Memory B cell (primary cell): ENCODE measurements around the gene DDX39A.
"Not testable (repeated sequence)": the region's sequence is repeated elsewhere in the genome, so short reads cannot be mapped to it uniquely, and the experiment has no call there.

Experiments
- ATAC-seq: fragments of 150-1000 bp; cut with Tn5 transposase; 2 replicates; pipeline ENCODE4 v1.10.0; 2021; ENCODE audit warnings: low read depth, mild to moderate bottlenecking, moderate library complexity
- DNase-seq, 2 donors: peaks; one replicate each; pipeline ENCODE4 v3.0.0; 2022; ENCODE audit warnings: low spot score in 2 of 2
- H3K27ac Mint-ChIP-seq: one replicate; pipeline ENCODE4 v1.8.0; 2022; ENCODE audit warnings: mild to moderate bottlenecking, moderate library complexity, mixed read lengths
- H3K27me3 Mint-ChIP-seq: one replicate; pipeline ENCODE4 v1.8.0; 2022; ENCODE audit warnings: mixed read lengths
- H3K36me3 Mint-ChIP-seq: one replicate; pipeline ENCODE4 v1.8.0; 2022; ENCODE audit warnings: mild to moderate bottlenecking, mixed read lengths
- H3K4me1 Mint-ChIP-seq: one replicate; pipeline ENCODE4 v1.8.0; 2022; ENCODE audit warnings: mixed read lengths
- H3K4me3 Mint-ChIP-seq: one replicate; pipeline ENCODE4 v1.8.0; 2022; ENCODE audit warnings: mild to moderate bottlenecking, moderate library complexity, mixed read lengths
- H3K9me3 Mint-ChIP-seq: one replicate; pipeline ENCODE4 v1.8.0; 2022; ENCODE audit warnings: mixed read lengths

The DDX39A gene

DNA sequence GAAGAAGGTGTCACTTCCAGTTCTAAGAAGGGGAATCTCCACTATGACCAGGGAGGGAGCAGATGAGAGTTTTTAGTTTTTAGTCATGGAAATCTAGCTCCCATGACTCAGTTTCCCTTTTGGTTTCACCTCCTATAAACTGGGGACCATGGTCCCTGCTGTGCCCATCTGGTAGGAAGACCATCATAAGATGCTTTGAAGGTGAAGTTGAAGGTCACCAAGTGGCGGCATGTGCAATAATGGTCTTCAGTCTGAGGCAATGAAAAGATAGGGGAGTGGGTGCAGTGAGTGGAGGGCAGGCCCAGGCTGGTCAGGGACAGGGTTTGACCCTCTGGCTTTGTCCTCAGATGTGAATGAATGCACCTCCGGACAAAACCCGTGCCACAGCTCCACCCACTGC lies 22.4 kb downstream of the DDX39A start:
- not testable (repeated sequence) for DNase-seq, H3K4me3 Mint-ChIP-seq, H3K4me1 Mint-ChIP-seq, H3K27me3 Mint-ChIP-seq, H3K9me3 Mint-ChIP-seq, ATAC-seq
- Mint-ChIP-seq H3K36me3 (peaks cover 23% of the 10 kb centered on the region), H3K27ac (peak overlapping the region; percentile 51)

DNA sequence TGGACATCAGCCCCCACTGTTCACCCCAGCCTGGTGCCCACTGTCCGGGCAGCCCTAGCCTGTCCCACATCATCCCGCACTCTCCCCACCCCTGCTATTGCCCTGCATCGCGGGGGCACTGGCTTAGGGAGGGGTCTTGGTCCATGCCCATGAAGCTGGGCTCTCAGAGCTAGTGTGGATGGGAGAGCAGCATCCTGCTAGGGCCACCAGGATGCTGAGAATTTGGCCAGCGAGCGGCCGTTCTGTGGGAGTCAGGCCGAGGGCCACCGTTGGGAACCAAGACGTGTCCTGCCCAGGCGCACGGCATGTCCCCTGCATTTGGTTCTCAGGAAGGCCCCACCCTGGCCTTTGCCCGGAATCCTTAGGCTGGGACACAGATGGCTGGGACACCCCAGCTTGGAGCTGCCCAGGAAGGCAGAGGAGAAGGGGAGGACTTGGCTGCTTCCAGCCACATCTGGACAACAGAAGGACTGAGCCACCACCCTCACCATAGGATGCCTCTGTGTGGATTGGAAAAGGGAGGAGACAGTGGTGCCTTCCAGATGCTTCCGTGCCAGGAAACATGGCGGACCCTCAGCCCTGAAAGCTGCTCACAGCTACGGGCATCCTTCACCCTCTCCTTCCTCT lies 23.3 kb downstream of the DDX39A start:
- no peaks in the 10 kb centered on the region for H3K27me3 Mint-ChIP-seq
- H3K27ac Mint-ChIP-seq: peak overlapping the region; percentile 51
- no peak overlapping the region for H3K4me3 Mint-ChIP-seq
- DNase-seq: no peak
- H3K36me3 Mint-ChIP-seq: peaks cover 22% of the 10 kb centered on the region
- H3K9me3 Mint-ChIP-seq: no peaks in the 10 kb centered on the region
- H3K4me1 Mint-ChIP-seq: peaks cover 4% of the 10 kb centered on the region
- ATAC-seq: peak; percentile 8

- H3K27me3 Mint-ChIP-seq: no peaks in the 10 kb centered on the region
- peaks cover 2% of the 10 kb centered on the region for H3K4me1 Mint-ChIP-seq
- no peak overlapping the region for H3K4me3 Mint-ChIP-seq
- no peaks in the 10 kb centered on the region for H3K9me3 Mint-ChIP-seq
- peak overlapping the region; percentile 50 for H3K27ac Mint-ChIP-seq
- no peak for DNase-seq
- H3K36me3 Mint-ChIP-seq: peaks cover 25% of the 10 kb centered on the region
- peak; percentile 12 for ATAC-seq
Measured at GRCh38 chr19:14395262-14395661, 23.9 kb downstream of the DDX39A start.

DNA sequence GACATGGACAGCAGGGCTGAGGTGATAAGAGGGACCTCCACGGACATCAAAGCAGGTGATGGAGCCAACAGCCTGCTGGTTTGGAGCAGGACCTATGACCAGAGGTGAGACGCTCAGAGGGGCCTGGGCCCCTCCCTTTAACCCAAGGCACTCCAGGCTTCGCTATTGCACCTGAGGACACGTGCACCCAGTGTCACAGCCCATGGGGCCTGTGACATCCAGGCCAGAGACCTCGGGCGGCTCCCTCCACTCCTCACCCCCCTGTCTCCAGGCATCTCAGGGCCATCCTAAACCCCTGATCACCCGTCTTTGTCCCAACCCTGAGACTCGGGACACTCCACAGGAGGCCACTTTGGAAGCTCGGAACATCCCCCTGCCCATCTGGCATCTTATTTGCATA lies 25.0 kb downstream of the DDX39A start:
- H3K4me3 Mint-ChIP-seq: no peak overlapping the region
- no peaks in the 10 kb centered on the region for H3K27me3 Mint-ChIP-seq
- H3K4me1 Mint-ChIP-seq: peaks cover 2% of the 10 kb centered on the region
- peak overlapping the region; percentile 49 for H3K27ac Mint-ChIP-seq
- ATAC-seq: peak; percentile 3
- no peak for DNase-seq
- H3K36me3 Mint-ChIP-seq: peaks cover 29% of the 10 kb centered on the region
- no peaks in the 10 kb centered on the region for H3K9me3 Mint-ChIP-seq

DNA sequence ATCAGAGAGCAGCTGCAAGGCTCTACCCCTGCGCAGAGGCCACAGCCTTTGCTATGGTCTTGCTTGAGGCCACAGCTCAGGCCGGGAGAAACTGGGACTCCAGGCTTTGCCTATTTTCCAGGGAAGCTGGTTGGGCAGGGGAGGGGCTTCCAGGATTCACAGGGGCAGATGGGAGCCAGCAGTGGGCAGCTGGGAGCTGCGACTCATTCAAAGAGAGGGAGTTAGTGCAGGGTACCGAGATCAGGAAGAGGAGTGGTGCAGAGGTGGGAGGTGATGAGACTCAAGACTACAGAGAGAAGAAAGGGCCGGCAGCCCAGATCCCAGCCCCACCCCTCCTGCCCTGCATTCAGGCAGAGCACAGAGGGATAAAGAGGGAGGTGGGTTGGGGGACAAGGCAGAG lies 25.8 kb downstream of the DDX39A start:
- peaks cover 32% of the 10 kb centered on the region for H3K36me3 Mint-ChIP-seq
- DNase-seq (no peak), ATAC-seq (peak; percentile 4)
- H3K9me3 Mint-ChIP-seq: no peaks in the 10 kb centered on the region
- peaks cover 7% of the 10 kb centered on the region for H3K4me1 Mint-ChIP-seq
- H3K27ac Mint-ChIP-seq: peak overlapping the region; percentile 49
- H3K27me3 Mint-ChIP-seq: no peaks in the 10 kb centered on the region
- H3K4me3 Mint-ChIP-seq: no peak overlapping the region

DNA sequence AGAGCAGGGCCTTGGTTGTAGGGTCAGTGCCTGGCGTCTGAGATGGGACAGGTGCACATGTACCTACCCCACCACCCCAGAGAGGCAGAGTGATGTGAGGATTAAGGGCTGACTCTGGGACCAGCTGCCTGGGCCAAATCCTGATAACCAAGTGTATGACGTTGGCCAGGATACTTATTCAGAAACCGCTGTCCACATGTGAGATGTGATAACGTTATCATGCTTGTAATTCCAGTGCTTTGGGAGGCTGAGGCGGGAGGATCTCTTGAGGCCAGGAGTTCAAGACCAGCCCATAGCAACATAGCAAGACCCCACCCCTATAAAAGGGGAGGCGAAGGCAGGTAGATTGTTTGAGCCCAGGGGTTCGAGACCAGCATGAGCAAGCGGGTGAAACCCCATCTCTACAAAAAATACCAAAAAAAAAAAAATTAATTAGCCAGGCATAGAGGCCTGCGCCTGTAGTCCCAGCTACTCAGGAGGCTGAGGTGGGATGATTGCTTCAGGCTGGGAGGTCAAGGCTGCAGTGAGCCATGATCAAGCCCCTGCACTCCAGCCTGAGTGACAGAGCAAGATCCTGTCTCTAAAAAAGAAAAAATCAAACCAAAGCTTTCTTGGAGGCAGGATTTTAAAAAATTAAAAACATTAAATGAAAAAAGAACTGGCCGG lies 27.9 kb downstream of the DDX39A start:
- DNase-seq (no peak), ATAC-seq (no peak)
- Mint-ChIP-seq H3K27me3 (no peaks in the 10 kb centered on the region), H3K4me3 (no peak overlapping the region), H3K27ac (peak overlapping the region; percentile 81), H3K4me1 (peaks cover 7% of the 10 kb centered on the region), H3K9me3 (no peaks in the 10 kb centered on the region), H3K36me3 (peaks cover 26% of the 10 kb centered on the region)

DNA sequence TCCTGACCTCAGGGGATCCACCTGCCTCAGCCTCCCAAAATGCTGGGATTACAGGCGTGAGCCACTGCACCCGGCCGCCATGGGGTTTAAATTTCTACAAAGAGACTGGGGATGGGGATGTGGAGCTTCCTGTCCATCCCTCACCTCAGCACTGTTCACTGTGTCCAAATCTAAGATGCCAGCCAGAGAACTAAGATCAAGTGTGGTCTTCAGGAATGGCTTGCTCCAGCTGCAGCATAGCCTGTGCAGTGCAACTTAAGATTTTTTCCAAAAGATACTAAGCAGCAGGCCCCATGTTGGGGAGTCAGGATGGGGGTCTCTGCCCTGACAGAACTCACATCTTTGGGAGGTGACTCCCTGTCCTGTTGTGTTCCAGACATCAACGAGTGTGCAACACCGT lies 28.6 kb downstream of the DDX39A start:
- H3K36me3 Mint-ChIP-seq: peaks cover 26% of the 10 kb centered on the region
- no peaks in the 10 kb centered on the region for H3K9me3 Mint-ChIP-seq
- H3K27ac Mint-ChIP-seq: peak overlapping the region; percentile 81
- H3K4me1 Mint-ChIP-seq: peaks cover 7% of the 10 kb centered on the region
- no peak overlapping the region for H3K4me3 Mint-ChIP-seq
- ATAC-seq (no peak), DNase-seq (no peak)
- no peaks in the 10 kb centered on the region for H3K27me3 Mint-ChIP-seq

DNA sequence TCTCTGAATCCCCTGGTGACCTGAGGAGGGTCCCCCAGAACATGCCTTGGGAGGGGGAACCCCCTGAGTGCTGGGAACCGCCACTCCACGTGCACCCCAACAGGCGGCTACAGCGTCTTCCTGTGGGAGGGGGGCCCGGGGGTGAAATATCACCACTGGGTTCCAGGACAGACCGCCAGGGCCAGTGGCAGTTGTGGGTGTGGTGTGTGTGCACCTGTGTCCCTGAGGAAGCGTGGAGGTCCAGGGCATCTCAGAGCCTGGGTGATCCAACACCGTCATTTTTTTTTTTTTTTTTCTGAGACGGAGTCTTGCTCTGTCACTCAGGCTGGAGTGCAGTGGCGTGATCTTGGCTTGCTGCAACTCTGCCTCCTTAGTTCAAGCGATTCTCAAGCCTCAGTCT lies 33.6 kb downstream of the DDX39A start:
- no peaks in the 10 kb centered on the region for H3K9me3 Mint-ChIP-seq
- H3K27ac Mint-ChIP-seq: peak overlapping the region; percentile 90
- no peaks in the 10 kb centered on the region for H3K27me3 Mint-ChIP-seq
- H3K4me3 Mint-ChIP-seq: peak overlapping the region; percentile 86
- peaks cover 9% of the 10 kb centered on the region for H3K36me3 Mint-ChIP-seq
- H3K4me1 Mint-ChIP-seq: peaks cover 22% of the 10 kb centered on the region
- ATAC-seq (no peak), DNase-seq (peak in 1 of 2 donors; percentile 34)

DNA sequence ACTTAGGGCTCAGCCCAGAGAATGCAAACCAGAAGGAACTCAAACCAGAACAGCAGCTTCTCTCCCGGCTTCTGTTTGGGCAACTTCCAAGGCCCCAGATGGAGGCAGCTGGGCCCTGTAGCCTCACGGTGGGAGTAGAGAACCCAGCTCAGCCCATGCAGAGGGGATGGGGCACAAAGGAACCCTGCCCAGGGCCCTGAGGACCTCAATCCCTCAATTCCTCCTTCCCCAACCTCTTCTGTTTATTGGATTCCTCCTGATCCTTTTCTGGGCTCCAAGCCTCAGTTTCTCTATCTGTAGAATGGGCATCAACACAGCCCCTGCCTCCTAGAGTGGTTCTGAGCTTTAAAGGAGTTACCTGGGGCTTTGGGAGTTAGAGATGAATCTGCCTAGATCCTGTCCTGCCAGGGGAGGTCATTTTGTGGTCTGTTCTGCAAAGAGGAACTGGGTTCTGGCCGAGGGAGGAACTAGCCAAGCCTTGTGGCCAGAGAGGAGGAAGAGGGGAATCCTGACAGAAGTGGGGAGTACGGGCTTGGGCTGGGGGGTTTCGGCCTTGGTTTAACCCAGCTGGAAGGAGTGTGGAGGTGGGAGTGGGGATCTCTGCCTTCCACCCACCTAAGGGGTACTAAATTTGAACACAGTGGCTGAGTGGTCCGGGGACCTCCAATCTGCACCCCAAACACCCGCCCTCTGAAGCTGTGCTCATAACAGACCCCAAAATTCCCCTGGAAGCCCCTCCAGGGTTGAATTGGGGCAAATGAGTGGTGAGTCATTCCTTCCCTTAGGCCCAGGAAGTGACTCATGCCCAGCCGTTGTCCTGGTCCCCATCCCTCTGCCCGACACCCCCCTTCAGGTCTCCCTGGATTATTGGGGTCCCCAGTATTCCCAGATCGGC lies 35.2 kb downstream of the DDX39A start:
- peaks cover 4% of the 10 kb centered on the region for H3K36me3 Mint-ChIP-seq
- no peaks in the 10 kb centered on the region for H3K9me3 Mint-ChIP-seq
- H3K27ac Mint-ChIP-seq: peak overlapping the region; percentile 90
- peak overlapping the region; percentile 86 for H3K4me3 Mint-ChIP-seq
- DNase-seq (peak in 1 of 2 donors; percentile 38), ATAC-seq (no peak)
- peaks cover 24% of the 10 kb centered on the region for H3K4me1 Mint-ChIP-seq
- H3K27me3 Mint-ChIP-seq: no peaks in the 10 kb centered on the region

GRCh38 chr19:14381689-14382474 lies 37.3 kb downstream of the DDX39A start:
- Mint-ChIP-seq H3K4me1 (peaks cover 27% of the 10 kb centered on the region), H3K36me3 (no peaks in the 10 kb centered on the region), H3K27ac (peak overlapping the region; percentile 90), H3K4me3 (peak overlapping the region; percentile 94), H3K27me3 (no peaks in the 10 kb centered on the region), H3K9me3 (no peaks in the 10 kb centered on the region)
- DNase-seq: peak; percentile 67 to 81
- peak; percentile 63 for ATAC-seq

DNA sequence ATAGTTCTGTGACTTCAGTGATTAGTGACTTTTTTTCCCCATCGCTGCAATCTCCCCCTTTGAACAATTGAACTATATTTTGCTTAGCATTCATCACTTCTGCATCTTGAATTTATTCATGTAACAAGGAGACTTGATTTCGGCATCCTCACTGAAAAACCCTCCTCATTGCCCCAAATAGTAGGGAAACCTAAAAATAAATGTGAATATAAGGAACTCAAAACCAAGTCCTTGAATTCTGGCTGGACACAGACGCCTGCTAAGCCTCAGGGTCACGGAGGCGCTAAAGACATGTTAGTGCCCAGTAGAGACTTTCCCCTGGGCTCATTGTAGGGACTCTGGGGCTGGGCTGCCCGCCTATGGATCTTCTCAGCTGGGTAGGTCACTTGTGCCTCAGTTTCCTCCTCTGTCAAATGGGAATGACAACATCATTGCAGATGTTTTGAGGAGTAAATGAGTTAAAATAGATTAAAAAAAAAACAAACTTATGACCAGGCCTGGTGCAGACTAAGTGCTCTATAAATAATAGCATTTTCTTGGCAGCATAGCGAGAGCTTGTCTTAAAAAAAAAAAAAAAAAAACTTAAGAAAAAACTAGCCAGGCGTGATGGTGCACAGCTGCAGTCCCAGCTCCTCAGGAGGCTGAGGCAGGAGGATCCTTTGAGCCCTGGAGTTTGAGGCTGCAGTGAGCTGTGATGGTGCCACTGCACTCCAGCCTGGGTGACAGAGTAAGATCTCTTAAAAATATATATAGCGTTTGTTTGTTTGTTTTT lies 39.7 kb downstream of the DDX39A start:
- Mint-ChIP-seq H3K4me3 (no peak overlapping the region), H3K27ac (peak overlapping the region; percentile 90)

DNA sequence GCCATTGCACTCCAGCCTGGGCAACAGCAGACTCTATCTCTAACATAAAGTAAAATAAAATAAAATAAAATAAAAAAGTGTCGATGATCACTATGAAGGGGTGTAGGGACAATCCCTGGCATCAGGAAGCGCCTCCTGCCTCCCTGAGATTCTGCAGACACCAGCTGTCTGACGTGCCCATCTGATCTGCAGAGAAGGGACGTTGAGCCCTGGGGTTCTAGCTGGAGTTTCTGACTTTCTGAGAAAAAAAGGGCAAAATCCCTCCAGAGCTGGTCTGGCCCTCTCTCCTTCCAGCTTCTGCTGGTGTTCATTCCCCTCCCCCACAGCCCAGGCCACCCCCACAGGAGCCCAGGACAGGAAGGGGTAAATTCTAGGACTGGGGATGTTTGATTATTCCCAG lies 40.3 kb downstream of the DDX39A start:
- no peaks in the 10 kb centered on the region for H3K27me3 Mint-ChIP-seq
- ATAC-seq: no peak
- peak overlapping the region; percentile 90 for H3K27ac Mint-ChIP-seq
- H3K4me1 Mint-ChIP-seq: peaks cover 24% of the 10 kb centered on the region
- no peaks in the 10 kb centered on the region for H3K9me3 Mint-ChIP-seq
- no peak overlapping the region for H3K4me3 Mint-ChIP-seq
- no peaks in the 10 kb centered on the region for H3K36me3 Mint-ChIP-seq
- DNase-seq: no peak

More for the DNA sequence above, 39.7 kb downstream of the DDX39A start:
- Mint-ChIP-seq H3K27me3 (no peaks in the 10 kb centered on the region), H3K36me3 (no peaks in the 10 kb centered on the region), H3K9me3 (no peaks in the 10 kb centered on the region), H3K4me1 (peaks cover 27% of the 10 kb centered on the region)
- DNase-seq (no peak), ATAC-seq (no peak)

DNA sequence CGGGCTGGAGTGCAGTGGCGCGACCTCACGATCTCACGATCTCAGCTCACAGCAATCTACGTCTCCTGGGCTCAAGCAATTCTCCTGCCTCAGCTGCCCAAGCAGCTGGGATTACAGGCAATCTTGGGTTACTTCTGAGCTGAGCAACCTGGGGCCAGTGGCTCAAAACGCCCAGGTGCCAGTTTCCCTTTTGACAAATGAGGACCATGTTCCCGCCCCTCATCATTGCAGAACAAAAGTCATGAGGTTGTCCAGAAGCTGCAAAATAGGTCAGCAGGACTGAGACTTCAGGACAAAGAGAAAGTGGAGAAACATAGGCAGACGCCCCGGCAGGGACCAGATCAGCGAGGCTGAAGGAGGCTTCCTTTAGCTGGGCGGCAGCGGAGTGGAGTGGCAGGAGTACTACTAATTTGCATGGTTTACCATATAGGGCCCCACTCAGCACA lies 41.2 kb downstream of the DDX39A start:
- Mint-ChIP-seq H3K27me3 (no peaks in the 10 kb centered on the region), H3K4me1 (peaks cover 21% of the 10 kb centered on the region), H3K4me3 (peak overlapping the region; percentile 84), H3K27ac (peak overlapping the region; percentile 96), H3K36me3 (no peaks in the 10 kb centered on the region), H3K9me3 (no peaks in the 10 kb centered on the region)
- no peak for DNase-seq
- no peak for ATAC-seq
